Suppressor macrophage treated with lipopolysaccharide for 1 hour (primary cell): Measurements from ENCODE around the gene TMEM212.

Experiments
- DNase-seq, 3 donors: peaks; one replicate each; pipeline ENCODE4 v3.0.0-alpha.2; 2020 to 2022

Gene TMEM212

DNA sequence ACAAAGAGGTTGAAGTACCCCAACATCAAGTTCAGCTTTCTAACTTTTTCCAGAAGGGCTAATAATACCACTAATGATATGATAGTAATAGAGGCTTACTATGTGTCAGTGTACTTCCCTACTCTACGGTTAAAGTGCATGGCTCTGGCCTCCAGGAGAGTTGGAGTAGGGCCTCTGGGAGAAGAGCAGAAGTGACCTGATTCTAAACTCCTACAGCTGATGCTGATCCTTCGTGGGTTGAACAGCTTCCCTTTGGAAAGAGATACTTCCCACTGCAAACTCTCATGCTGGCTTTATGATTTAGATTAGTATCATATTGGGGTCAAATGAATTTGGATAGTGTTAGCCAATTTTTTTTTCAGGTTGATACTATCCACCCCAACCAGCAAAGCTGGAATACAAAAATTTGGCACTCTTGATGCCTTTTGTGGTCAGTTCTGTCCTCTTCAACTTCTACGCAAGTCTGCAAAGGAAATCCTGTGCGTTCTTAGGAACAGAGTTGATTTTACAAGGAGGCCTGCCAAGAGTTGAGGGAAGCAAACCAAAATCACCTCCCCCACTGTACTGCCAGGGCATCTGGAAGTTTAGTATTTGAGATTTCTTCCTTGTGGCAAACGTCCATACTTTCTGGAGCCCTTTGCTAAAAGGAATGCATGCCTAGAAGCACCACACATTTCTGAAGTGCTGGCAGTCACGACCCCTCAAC, 17.8 kb downstream of the TMEM212 start:
- DNase-seq = peak; percentile 47 to 58 (median 55)

GRCh38 chr3:171862392-171862791, 19.2 kb downstream of the TMEM212 start:
- DNase-seq = no peak

- no peak for DNase-seq
These were observed 19.9 kb downstream of the TMEM212 start for GRCh38 chr3:171862993-171863521.

GRCh38 chr3:171863920-171864319, 20.8 kb downstream of the TMEM212 start:
- no peak for DNase-seq

DNA sequence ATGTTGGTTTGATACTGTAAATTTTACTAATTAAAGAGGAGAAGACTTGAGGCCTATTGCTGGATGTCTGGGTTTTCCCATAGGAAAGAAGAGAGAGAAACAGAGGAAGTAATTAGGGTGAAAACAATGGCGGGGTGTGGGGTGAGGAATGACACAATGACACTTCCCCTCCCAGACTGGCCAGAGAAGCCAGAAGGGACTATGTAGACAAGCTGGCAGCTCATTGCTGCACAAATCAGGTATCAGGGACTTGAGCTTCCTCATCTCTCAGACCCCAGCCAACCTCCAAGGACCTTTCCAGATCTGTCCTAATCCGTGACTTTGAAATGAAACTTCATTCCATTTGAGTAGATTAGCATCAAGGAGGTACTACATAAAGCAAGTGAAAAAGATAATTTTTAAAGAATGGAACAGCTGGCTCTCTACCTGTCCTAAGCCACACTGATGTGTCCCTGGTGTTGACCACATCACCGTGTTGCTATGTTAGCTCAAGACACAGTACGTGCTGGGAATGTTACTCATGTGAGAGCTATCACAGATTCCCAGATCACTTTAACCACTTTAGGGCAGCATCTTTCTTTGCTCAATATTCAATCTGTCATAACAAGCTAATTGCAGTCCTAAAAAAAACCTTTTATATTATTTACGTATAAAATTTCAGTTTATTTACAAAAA, 22.2 kb downstream of the TMEM212 start:
- DNase-seq = peak in 2 of 3 donors; percentile 31 to 49

- DNase-seq = peak; percentile 61 to 62 (median 61)
These were observed 24.8 kb downstream of the TMEM212 start for GRCh38 chr3:171867981-171868380.

- peak in 2 of 3 donors; percentile 35 to 44 for DNase-seq
These were observed 28.5 kb downstream of the TMEM212 start for GRCh38 chr3:171871392-171872274.

DNA sequence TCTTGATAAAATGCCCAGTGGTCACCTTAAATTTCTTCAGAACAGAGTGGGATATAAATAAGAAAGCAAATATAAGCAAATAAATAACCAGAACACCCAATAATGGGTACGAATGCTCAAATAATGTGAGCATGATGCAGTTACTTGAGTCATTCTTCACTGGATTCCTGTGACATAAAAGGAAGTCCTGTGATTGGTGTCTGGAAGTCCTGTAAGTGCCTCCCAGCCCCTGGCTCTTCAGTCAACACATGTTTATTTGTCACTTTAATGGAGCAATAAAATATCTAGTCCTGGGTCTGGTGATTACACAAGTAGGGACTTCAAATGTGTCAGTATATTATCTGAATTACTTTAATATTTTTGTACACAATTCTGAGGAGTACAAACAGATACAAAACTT, 30.4 kb downstream of the TMEM212 start:
- peak; percentile 66 to 86 (median 78) for DNase-seq

- peak in 1 of 3 donors; percentile 45 for DNase-seq
These were observed 31.1 kb downstream of the TMEM212 start for GRCh38 chr3:171874251-171874681.

GRCh38 chr3:171874879-171875278, 31.7 kb downstream of the TMEM212 start:
- DNase-seq = no peak

GRCh38 chr3:171875923-171876412, 32.8 kb downstream of the TMEM212 start:
- DNase-seq = no peak

DNA sequence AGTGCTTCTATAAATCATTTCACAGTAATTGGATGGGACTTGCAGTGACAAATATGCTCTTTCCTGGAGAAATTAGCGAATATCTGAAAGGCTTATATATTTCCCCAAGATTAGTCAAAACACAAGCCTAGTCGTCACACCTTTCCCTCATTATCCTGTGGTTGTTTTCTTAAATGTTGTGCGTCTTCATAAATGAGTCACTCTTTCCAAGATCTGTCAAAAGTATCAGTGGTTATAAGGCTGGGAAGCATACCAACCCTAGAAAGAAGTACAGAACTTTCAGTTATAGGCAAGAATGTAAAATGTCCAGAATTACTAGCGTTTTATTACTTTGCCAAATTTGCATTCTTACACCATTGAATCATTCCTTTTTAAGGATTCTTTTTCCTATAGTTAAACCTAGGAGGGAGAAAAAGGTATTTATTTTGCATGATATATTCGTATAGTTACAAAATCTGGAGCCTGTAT, 33.6 kb downstream of the TMEM212 start:
- DNase-seq = no peak

GRCh38 chr3:171878461-171879225, 35.5 kb downstream of the TMEM212 start:
- DNase-seq = no peak

DNA sequence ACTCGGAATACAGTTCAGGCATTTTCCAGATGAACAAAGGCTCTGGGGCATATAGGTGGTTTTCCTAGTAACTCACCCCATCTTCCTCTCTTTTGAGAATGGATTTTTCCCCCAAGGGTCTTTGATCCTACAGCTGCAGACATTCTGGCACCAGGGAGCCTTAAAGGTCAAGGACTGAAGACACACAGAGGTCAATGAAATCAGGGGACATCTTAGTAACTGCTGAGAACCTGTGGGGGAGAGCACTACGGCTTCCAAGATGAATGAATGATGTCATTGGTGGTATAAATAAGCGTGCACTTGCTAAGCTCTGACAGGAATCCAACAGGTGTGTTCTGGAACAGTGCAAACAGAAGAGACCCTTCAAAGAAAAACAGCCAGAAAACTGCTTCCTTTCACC, 36.3 kb downstream of the TMEM212 start:
- DNase-seq = no peak

- no peak for DNase-seq
These were observed 37.1 kb downstream of the TMEM212 start for GRCh38 chr3:171880101-171880870.

DNA sequence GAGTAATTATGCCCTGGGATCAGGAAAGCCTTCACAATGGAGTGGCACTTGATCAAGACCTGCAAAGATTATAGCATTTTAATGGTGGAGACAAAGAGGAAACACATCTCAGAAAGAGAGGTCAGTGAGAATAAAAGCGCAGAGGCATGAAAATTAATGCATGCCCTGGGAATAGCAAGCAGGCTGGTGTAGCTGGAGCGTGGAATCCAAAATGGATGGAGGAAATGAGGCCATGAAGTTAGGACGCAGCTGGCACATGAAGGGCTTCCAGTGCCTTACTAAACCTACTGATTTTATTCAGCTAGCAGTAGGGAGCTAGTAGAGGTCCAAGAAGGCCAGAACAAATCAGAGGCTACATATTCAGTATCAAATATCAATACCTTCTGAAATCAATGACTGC, 38.1 kb downstream of the TMEM212 start:
- no peak for DNase-seq

DNA sequence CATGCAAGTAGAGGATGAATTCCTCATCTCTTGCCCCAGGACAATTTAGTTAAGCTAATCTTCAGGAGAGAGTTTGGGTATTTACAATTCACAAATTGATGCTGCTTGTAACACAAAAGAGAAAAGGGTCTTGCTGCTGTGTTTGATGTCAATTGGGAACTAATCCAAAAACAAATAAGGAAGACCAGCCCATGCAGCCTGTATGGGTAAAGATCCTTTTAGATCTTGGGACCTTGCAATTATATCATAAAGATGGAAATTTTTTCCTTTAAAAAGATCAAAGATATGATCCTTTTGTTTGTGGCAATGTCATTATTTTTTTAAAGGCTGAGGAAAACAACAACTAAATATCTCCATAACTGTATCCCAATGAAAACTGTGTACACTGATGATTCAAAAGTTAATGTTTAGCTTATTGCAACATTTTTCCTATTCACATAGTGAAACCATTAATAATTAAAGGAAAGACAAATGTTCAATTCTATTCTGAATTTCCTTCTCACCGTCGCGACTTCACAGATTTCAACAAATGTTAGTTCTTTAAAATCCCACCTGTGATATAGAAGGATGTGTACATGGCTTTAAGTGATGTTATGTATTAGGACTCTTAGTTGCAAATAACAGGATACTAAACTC, 40.2 kb downstream of the TMEM212 start:
- DNase-seq = no peak

- DNase-seq = no peak
These were observed 40.7 kb downstream of the TMEM212 start for GRCh38 chr3:171883893-171884279.

DNA sequence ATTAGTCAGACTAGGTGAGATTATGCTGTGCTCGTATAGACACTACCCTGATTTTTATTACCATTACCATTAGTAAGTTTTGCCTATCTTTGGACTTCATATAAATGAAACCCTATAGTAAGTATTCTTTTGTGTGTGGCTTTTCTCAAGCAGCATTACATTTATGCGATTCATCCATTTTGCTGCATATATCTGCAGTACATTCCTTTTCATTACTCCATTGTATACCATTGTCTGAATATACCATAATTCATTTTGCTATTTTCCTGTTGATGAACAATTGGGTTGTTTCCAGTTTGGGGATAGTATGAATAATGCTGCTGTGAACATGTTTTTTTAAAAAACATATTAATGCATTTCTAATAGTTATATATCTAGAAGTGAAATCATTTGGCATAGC, 45.3 kb downstream of the TMEM212 start:
- DNase-seq = no peak

DNA sequence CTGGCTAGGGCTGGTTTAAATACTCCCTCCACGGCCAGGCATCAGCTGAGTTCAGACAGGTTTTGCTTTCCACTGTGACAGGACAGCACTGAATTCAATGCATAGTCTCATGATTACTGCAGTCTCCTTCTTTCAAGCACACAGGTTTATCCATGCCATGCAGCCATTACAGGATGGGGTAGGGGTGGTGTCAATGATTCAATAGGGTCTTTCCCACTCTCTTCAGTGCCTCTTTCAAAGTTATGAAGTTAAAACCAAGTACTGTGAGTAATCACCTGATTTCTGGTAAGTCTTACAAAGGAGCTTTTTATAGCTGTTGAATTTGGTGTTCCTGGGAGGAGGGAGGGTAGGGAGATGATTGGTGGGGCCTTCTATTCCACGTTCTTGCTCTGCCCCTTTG, 47.2 kb downstream of the TMEM212 start:
- DNase-seq = peak in 2 of 3 donors; percentile 21 to 41

DNA sequence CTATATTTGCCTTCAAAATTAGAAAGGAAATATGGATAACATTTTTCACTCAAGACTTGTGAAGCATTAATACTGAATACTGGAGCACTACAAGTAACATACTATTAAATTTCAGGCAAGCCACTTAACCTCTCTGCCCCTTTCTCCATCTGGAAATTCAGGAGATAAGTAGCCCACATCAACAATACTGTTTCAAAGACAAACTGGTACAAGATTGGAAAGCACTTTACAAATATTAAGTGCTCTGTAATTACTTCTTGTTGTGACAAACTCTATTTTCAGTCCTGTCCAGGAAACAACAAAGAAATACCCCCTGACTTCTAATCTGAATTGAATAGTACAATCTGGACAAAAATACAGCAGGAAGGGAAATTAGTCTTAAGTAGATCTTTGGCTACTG, 49.3 kb downstream of the TMEM212 start:
- DNase-seq = no peak
